ENCODE data around the gene SMAD3. TPM values are rescaled to one million over a fixed set of nuclear protein-coding genes. Genes with fewer than 3 reads are reported as not detected.
A peak's percentile ranks its signal among the peaks of the same experiment; 100 is the strongest.

Gene SMAD3
- total RNA-seq, 3 donors from 2014 or later = 38.5 to 76.3 (median 44.9) TPM

- ATAC-seq = peak; percentile 72
- no peaks in the 10 kb centered on the region for H3K9me3 ChIP-seq
- DNase-seq = no peak
- intact Hi-C loops (cut with DNase I, micrococcal nuclease) = no loop called here
- H3K36me3 ChIP-seq (ENCODE audit: low read depth) = no peaks in the 10 kb centered on the region
- no peak for TF ChIP-seq CTCF (IDR thresholded peaks at IDR 0.05)
- H3K4me1 ChIP-seq (ENCODE audit: low read depth) = peaks cover 24% of the 10 kb centered on the region
- no peak overlapping the region for H3K4me3 ChIP-seq
Measured at GRCh38 chr15:67135494-67135893, 70.1 kb downstream of the SMAD3 start.

- DNase-seq (no peak), ATAC-seq (no peak)
- H3K36me3 ChIP-seq (ENCODE audit: low read depth) = no peaks in the 10 kb centered on the region
- no peak overlapping the region for H3K4me3 ChIP-seq
- intact Hi-C loops (cut with DNase I, micrococcal nuclease) = no loop called here
- H3K4me1 ChIP-seq (ENCODE audit: low read depth) = peaks cover 24% of the 10 kb centered on the region
- no peak for TF ChIP-seq CTCF (IDR thresholded peaks at IDR 0.05)
- no peaks in the 10 kb centered on the region for H3K9me3 ChIP-seq
Measured at GRCh38 chr15:67136802-67137201, 71.4 kb downstream of the SMAD3 start.

- intact Hi-C loops (cut with DNase I, micrococcal nuclease) = no loop called here
- no peak for ATAC-seq
- H3K4me1 ChIP-seq (ENCODE audit: low read depth) = peaks cover 24% of the 10 kb centered on the region
- no peak for TF ChIP-seq CTCF (IDR thresholded peaks at IDR 0.05)
- H3K9me3 ChIP-seq = no peaks in the 10 kb centered on the region
- no peak for DNase-seq
- no peak overlapping the region for H3K4me3 ChIP-seq
- no peaks in the 10 kb centered on the region for H3K36me3 ChIP-seq (ENCODE audit: low read depth)
Measured at GRCh38 chr15:67137319-67137718, 71.9 kb downstream of the SMAD3 start.

GRCh38 chr15:67137951-67138848 lies 72.8 kb downstream of the SMAD3 start:
- H3K4me1 ChIP-seq (ENCODE audit: low read depth) = peaks cover 20% of the 10 kb centered on the region
- intact Hi-C loops (cut with DNase I, micrococcal nuclease) = no loop called here

More at GRCh38 chr15:67137951-67138848, 72.8 kb downstream of the SMAD3 start:
- DNase-seq (no peak), ATAC-seq (no peak)
- Histone ChIP-seq H3K4me3 (no peak overlapping the region), H3K9me3 (no peaks in the 10 kb centered on the region), H3K36me3 (ENCODE audit: low read depth) (no peaks in the 10 kb centered on the region)
- no peak for TF ChIP-seq CTCF (IDR thresholded peaks at IDR 0.05)

All from mucosa of descending colon (tissue), 3 donors.